Measurements from ENCODE around the gene SLC34A3.

- no peak for TF ChIP-seq CTCF (IDR thresholded peaks at IDR 0.05)
- no peak for TF ChIP-seq POLR2A (IDR thresholded peaks at IDR 0.05)
Observed at GRCh38 chr9:137206602-137207001, 24.1 kb upstream of the SLC34A3 start.
